HCT116 (cell line): ENCODE measurements around the gene GPAM. TPM values are rescaled to one million over a fixed set of nuclear protein-coding genes. Genes with fewer than 3 reads are reported as not detected.

Experiments used
- ATAC-seq: fragments of 200-7000 bp; cut with Tn5 transposase; 2 replicates; pipeline ENCODE4 v1.9.1; 2020; ENCODE audit warnings: mild to moderate bottlenecking, moderate library complexity
- BruUV-seq: library from RNA; stranded (reverse); fragments of 400-500 nt; replicated peaks from 2 replicates; lab custom pipeline; 2021; lab: Mats Ljungman, UMichigan
- CTCF ChIA-PET: fragments of 300-600 bp; sonication (Branson Sonifier 250); formaldehyde crosslinking; loops from one replicate; lab custom pipeline; 2021; ENCODE audit warnings: antibody characterized with exemption; lab: Charles Lee
- POLR2A ChIA-PET: fragments of 300-600, 350-600 bp; sonication (Branson Sonifier 250); formaldehyde crosslinking; loops from one replicate; lab custom pipeline; 2021; ENCODE audit warnings: antibody characterized with exemption; lab: Charles Lee
- RAD21 ChIA-PET, 2 experiments: fragments of 300-600 bp; sonication (Branson Sonifier 250); formaldehyde crosslinking; loops; one replicate each; lab custom pipeline; 2023; ENCODE audit warnings: low total read pairs in 2 of 2; ENCODE audit not compliant: uncharacterized antibody in 2 of 2, unreplicated experiment in 2 of 2, low non-redundant PET in 1 of 2; lab: Charles Lee
- DNase-seq: peaks from one replicate; pipeline ENCODE4 v3.0.0-alpha.2; 2010; ENCODE audit warnings: low read depth, low spot score
- H2AFZ ChIP-seq: fragments of 200-600 bp; shearing (Covaris generic), sonication (generic); 2 replicates; pipeline ENCODE4 v1.6.1; 2017; ENCODE audit warnings: low read depth, mixed run types, mixed read lengths, antibody characterized with exemption, low read length; ENCODE audit not compliant: poor library complexity, severe bottlenecking
- H3K27ac ChIP-seq: 2 replicates; pipeline ENCODE4 v1.5.1; 2012; ENCODE audit warnings: low read depth, low read length
- H3K27me3 ChIP-seq: fragments of 200-600 bp; sonication (generic); 2 replicates; pipeline ENCODE4 v1.6.1; 2016; ENCODE audit warnings: mixed run types, low read length, mixed read lengths; ENCODE audit not compliant: insufficient read depth
- H3K36me3 ChIP-seq, 2 experiments: fragments of 200-500 bp in 1 of 2; fragments of 200-600 bp in 1 of 2; sonication (Bioruptor generic) in 1 of 2; sonication (generic) in 1 of 2; 2 replicates each; pipeline versions ENCODE4 v1.5.1 to v1.6.1; 2014 to 2016; ENCODE audit warnings: low read length in 2 of 2, inconsistent platforms in 1 of 2, mixed read lengths in 1 of 2, mixed run types in 1 of 2; ENCODE audit not compliant: insufficient read depth in 2 of 2, control insufficient read depth in 1 of 2
- H3K4me1 ChIP-seq, 2 experiments: fragments of 200-600 bp in 1 of 2; sonication (generic) in 1 of 2; 2 replicates each; pipeline versions ENCODE4 v1.5.1 to v1.6.1; 2012 to 2017; ENCODE audit warnings: low read length in 2 of 2, inconsistent platforms in 1 of 2, mild to moderate bottlenecking in 1 of 2, mixed read lengths in 1 of 2, mixed run types in 1 of 2, moderate library complexity in 1 of 2; ENCODE audit not compliant: insufficient read depth in 2 of 2, control insufficient read depth in 1 of 2
- H3K4me2 ChIP-seq: fragments of 200-600 bp; sonication (generic); 2 replicates; pipeline ENCODE4 v1.6.1; 2017; ENCODE audit warnings: mixed run types, low read length, mixed read lengths
- H3K4me3 ChIP-seq, 2 experiments: fragments of 200-600 bp in 1 of 2; sonication (generic) in 1 of 2; replicated peaks in 1 of 2; 2 replicates each; pipeline ENCODE4 v1.5.1; 2011 to 2016; ENCODE audit warnings: low read length in 2 of 2, control low read depth in 1 of 2, low read depth in 1 of 2, mild to moderate bottlenecking in 1 of 2, mixed read lengths in 1 of 2, mixed run types in 1 of 2
- H3K79me2 ChIP-seq: fragments of 200-600 bp; sonication (generic); 2 replicates; pipeline ENCODE4 v1.6.1; 2017; ENCODE audit warnings: mild to moderate bottlenecking, mixed run types, low read length, moderate library complexity, mixed read lengths; ENCODE audit not compliant: insufficient read depth
- H3K9ac ChIP-seq: fragments of 200-600 bp; sonication (generic); 2 replicates; pipeline ENCODE4 v1.6.1; 2016; ENCODE audit warnings: low read length, mixed read lengths
- H3K9me2 ChIP-seq: fragments of 200-600 bp; sonication (generic), shearing (Covaris generic); 2 replicates; pipeline ENCODE4 v1.6.1; 2017; ENCODE audit warnings: mixed run types, mild to moderate bottlenecking, moderate library complexity; ENCODE audit not compliant: insufficient read depth
- H3K9me3 ChIP-seq, 2 experiments: fragments of 200-500 bp in 1 of 2; fragments of 200-600 bp in 1 of 2; sonication (Bioruptor generic) in 1 of 2; sonication (generic) in 1 of 2; 2 replicates each; pipeline ENCODE4 v1.6.1; 2014 to 2017; ENCODE audit warnings: low read length in 2 of 2, mixed read lengths in 2 of 2, inconsistent platforms in 1 of 2, low read depth in 1 of 2, mild to moderate bottlenecking in 1 of 2, mixed run types in 1 of 2, moderate library complexity in 1 of 2; ENCODE audit not compliant: control insufficient read depth in 1 of 2, insufficient read depth in 1 of 2
- H4K20me1 ChIP-seq: fragments of 200-600 bp; sonication (generic), shearing (Covaris generic); 2 replicates; pipeline ENCODE4 v1.6.1; 2017; ENCODE audit warnings: mixed run types, mild to moderate bottlenecking, moderate library complexity; ENCODE audit not compliant: insufficient read depth
- CBX3 ChIP-seq: IDR thresholded peaks from 2 replicates; pipeline ENCODE4 v1.6.1; 2012; ENCODE audit warnings: low read depth
- ELF1 ChIP-seq: IDR thresholded peaks from 2 replicates; pipeline ENCODE4 v1.6.1; 2012; ENCODE audit warnings: low read depth, borderline replicate concordance
- EZH2 ChIP-seq: fragments of 200-600 bp; sonication (generic); IDR thresholded peaks from 2 replicates; pipeline ENCODE4 v1.6.1; 2017; ENCODE audit warnings: antibody characterized with exemption, mixed run types
- EZH2phosphoT487 ChIP-seq: fragments of 200-600 bp; IDR thresholded peaks from 2 replicates; pipeline ENCODE4 v1.6.1; 2018; ENCODE audit warnings: antibody characterized with exemption, borderline replicate concordance
- FOSL1 ChIP-seq: IDR thresholded peaks from 2 replicates; pipeline ENCODE4 v1.6.1; 2012; ENCODE audit warnings: low read depth
- JUND ChIP-seq: IDR thresholded peaks from 2 replicates; pipeline ENCODE4 v1.6.1; 2012
- MAX ChIP-seq: IDR thresholded peaks from 2 replicates; pipeline ENCODE4 v1.6.1; 2012
- POLR2A ChIP-seq: IDR thresholded peaks from 2 replicates; pipeline ENCODE4 v1.7.0; 2011; ENCODE audit warnings: borderline replicate concordance; ENCODE audit not compliant: insufficient read depth, insufficient read length; ENCODE audit errors: extremely low read depth
- POLR2AphosphoS5 ChIP-seq: IDR thresholded peaks from 2 replicates; pipeline ENCODE4 v1.6.1; 2011; ENCODE audit warnings: mild to moderate bottlenecking, low read depth, low read length, moderate library complexity
- RAD21 ChIP-seq: IDR thresholded peaks from 2 replicates; pipeline ENCODE4 v1.6.1; 2012; ENCODE audit warnings: low read depth, mild to moderate bottlenecking
- REST ChIP-seq: IDR thresholded peaks from 2 replicates; pipeline ENCODE4 v1.6.1; 2012; ENCODE audit warnings: low read depth
- SIN3A ChIP-seq: IDR thresholded peaks from 2 replicates; pipeline ENCODE4 v1.6.1; 2012; ENCODE audit warnings: low read depth
- SP1 ChIP-seq: IDR thresholded peaks from 2 replicates; pipeline ENCODE4 v1.6.1; 2012; ENCODE audit warnings: low read depth
- SRF ChIP-seq: IDR thresholded peaks from 2 replicates; pipeline ENCODE4 v1.6.1; 2012; ENCODE audit warnings: low read depth
- TCF7L2 ChIP-seq: IDR thresholded peaks from 2 replicates; pipeline ENCODE4 v1.7.0; 2011; ENCODE audit warnings: borderline replicate concordance, inconsistent platforms; ENCODE audit not compliant: insufficient read depth, insufficient read length; ENCODE audit errors: extremely low read depth
- ZBTB33 ChIP-seq: IDR thresholded peaks from 2 replicates; pipeline ENCODE4 v1.6.1; 2011; ENCODE audit warnings: mild to moderate bottlenecking, low read length, moderate library complexity; ENCODE audit not compliant: insufficient replicate concordance; ENCODE audit errors: extremely low read depth
- ZFX ChIP-seq: fragments of 450-650 bp; IDR thresholded peaks from 2 replicates; pipeline ENCODE4 v1.6.1; 2017
- ZNF274 ChIP-seq: fragments of 200-500 bp; sonication (Bioruptor generic); IDR thresholded peaks from 2 replicates; pipeline ENCODE4 v1.6.1; 2014; ENCODE audit warnings: mild to moderate bottlenecking, low read depth, low read length, inconsistent platforms
- intact Hi-C: fragments of 100-400 bp; cut with micrococcal nuclease; formaldehyde crosslinking; loops from 2 replicates; pipeline ENCODE4 v1.10.0; 2022
- total RNA-seq: library from RNA; stranded (reverse); gene quantifications from one replicate; pipeline ENCODE4 v1.2.1, GENCODE V29; 2021; ENCODE audit not compliant: unreplicated experiment

GPAM gene
- total RNA-seq, 1 experiment from 2014 or later: 19.3 TPM

- intact Hi-C loops: no loop called here
- CTCF ChIA-PET: interaction anchor here (1.0 to 1.6 kb wide), 2 partner anchors 39 to 258 kb away, joined by 3 to 4 read pairs; no protein-coding TSS in a partner anchor
Observed at GRCh38 chr10:112176543-112176942, 7.0 kb downstream of the GPAM start.

More at GRCh38 chr10:112176543-112176942, 7.0 kb downstream of the GPAM start:
- Histone ChIP-seq H3K9me3 (no peaks in the 10 kb centered on the region), H3K36me3 (peaks cover 38 to 42% of the 10 kb centered on the region in 2 experiments), H3K4me2 (no peak overlapping the region), H3K27ac (no peak overlapping the region), H4K20me1 (no peaks in the 10 kb centered on the region), H2AFZ (no peak overlapping the region), H3K27me3 (no peaks in the 10 kb centered on the region), H3K4me1 (no peaks in the 10 kb centered on the region), H3K9me2 (no peaks in the 10 kb centered on the region), H3K4me3 (no peak overlapping the region), H3K79me2 (no peaks in the 10 kb centered on the region), H3K9ac (no peak overlapping the region)
- DNase-seq: no peak
- no peak for TF ChIP-seq JUND
- TF ChIP-seq EZH2phosphoT487: no peak
- TF ChIP-seq ZFX: no peak
- no peak for TF ChIP-seq SP1
- TF ChIP-seq ZNF274: no peak
- no peak for TF ChIP-seq EZH2
- no peak for TF ChIP-seq ELF1
- TF ChIP-seq RAD21: no peak
- TF ChIP-seq SIN3A: no peak
- no peak for TF ChIP-seq CBX3
- no peak for TF ChIP-seq SRF
- TF ChIP-seq POLR2A: no peak
- TF ChIP-seq POLR2AphosphoS5: no peak
- no peak for TF ChIP-seq ZBTB33
- TF ChIP-seq MAX: no peak
- no peak for TF ChIP-seq TCF7L2
- no peak for TF ChIP-seq REST
- no peak for TF ChIP-seq FOSL1
- BruUV-seq: no TSS peak
- POLR2A ChIA-PET: no interaction called here
- RAD21 ChIA-PET: no interaction called here
- no peak for ATAC-seq
